Tibial nerve (tissue), 4 donors: Measurements from ENCODE around the gene NR1H4. TPM values are rescaled to one million over a fixed set of nuclear protein-coding genes. Genes with fewer than 3 reads are reported as not detected.

Experiments
- DNase-seq, 2 donors: peaks; one replicate each; pipeline ENCODE4 v3.0.0-alpha.2; 2019; ENCODE audit warnings: low spot score in 2 of 2
- H3K27ac ChIP-seq, 4 donors: fragments of 200-600 bp; sonication (generic) in 3 of 4; one replicate each; pipeline ENCODE4 v1.5.1; 2017 to 2019; ENCODE audit warnings: mild to moderate bottlenecking in 1 of 4
- H3K27me3 ChIP-seq, 2 donors: fragments of 200-600 bp; sonication (generic) in 1 of 2; one replicate each; pipeline versions ENCODE4 v1.5.1 to v1.6.0; 2017 to 2019
- H3K36me3 ChIP-seq, 3 donors: fragments of 200-600 bp; sonication (generic); one replicate each; pipeline ENCODE4 v1.5.1; 2018 to 2019
- H3K4me1 ChIP-seq, 4 donors: fragments of 200-600 bp; sonication (generic) in 3 of 4; one replicate each; pipeline ENCODE4 v1.5.1; 2017 to 2019
- H3K4me3 ChIP-seq, 4 donors: fragments of 200-600 bp; sonication (generic) in 3 of 4; one replicate each; pipeline ENCODE4 v1.5.1; 2017 to 2019; ENCODE audit warnings: mild to moderate bottlenecking in 1 of 4, moderate library complexity in 1 of 4
- H3K9me3 ChIP-seq, 4 donors: fragments of 200-600 bp; sonication (generic) in 3 of 4; one replicate each; pipeline ENCODE4 v1.5.1; 2017 to 2019
- CTCF ChIP-seq, 5 experiments: fragments of 200-600 bp in 3 of 5; fragments of 450-650 bp in 2 of 5; sonication (generic) in 3 of 5; IDR thresholded peaks; one replicate each; pipeline ENCODE4 v1.5.1; 2016 to 2019; ENCODE audit warnings: antibody characterized with exemption in 5 of 5, mild to moderate bottlenecking in 3 of 5, moderate library complexity in 2 of 5
- EP300 ChIP-seq, 2 donors: sonication (generic); formaldehyde crosslinking; IDR thresholded peaks; one replicate each; pipeline ENCODE4 v1.6.1; 2017; ENCODE audit warnings: antibody characterized with exemption in 2 of 2, mild to moderate bottlenecking in 1 of 2
- POLR2A ChIP-seq, 2 donors: fragments of 450-650 bp; IDR thresholded peaks; one replicate each; pipeline ENCODE4 v1.6.1; 2017; ENCODE audit warnings: antibody characterized with exemption in 2 of 2, mild to moderate bottlenecking in 2 of 2, moderate library complexity in 2 of 2
- WGBS, 2 donors: methylation state at CpG; one replicate each; pipeline ENCODE4 v1.1.5; 2018; 5-methylcytosine and 5-hydroxymethylcytosine counted together
- total RNA-seq, 4 donors: library from RNA; depleted of rRNA; stranded (reverse); fragments of >200 nt; gene quantifications; one replicate each; pipeline ENCODE4 v1.1.0, GENCODE V29; 2016

NR1H4 gene
- total RNA-seq, 4 donors from 2014 or later = not detected

- WGBS, 2 donors = 47 to 50% methylated on average over 2 of the region's 2 CpGs
- Histone ChIP-seq H3K4me1 (peaks cover 0 to 7% (median 0%) of the 10 kb centered on the region in 4 donors), H3K27ac (no peak overlapping the region), H3K36me3 (no peaks in the 10 kb centered on the region), H3K27me3 (no peaks in the 10 kb centered on the region), H3K9me3 (no peaks in the 10 kb centered on the region), H3K4me3 (no peak overlapping the region)
- DNase-seq = no peak
- no peak for TF ChIP-seq CTCF (IDR thresholded peaks at IDR 0.05)
- no peak for TF ChIP-seq EP300 (IDR thresholded peaks at IDR 0.05)
- no peak for TF ChIP-seq POLR2A (IDR thresholded peaks at IDR 0.05)
Observed at GRCh38 chr12:100435957-100436356, 37.7 kb upstream of the NR1H4 start.

GRCh38 chr12:100437038-100437841, 36.4 kb upstream of the NR1H4 start:
- H3K4me1 ChIP-seq = peaks cover 0 to 7% (median 0%) of the 10 kb centered on the region in 4 donors
- no peak overlapping the region for H3K4me3 ChIP-seq
- H3K36me3 ChIP-seq = no peaks in the 10 kb centered on the region
- no peaks in the 10 kb centered on the region for H3K9me3 ChIP-seq
- H3K27ac ChIP-seq = no peak overlapping the region
- 59 to 61% methylated on average over 6 of the region's 6 CpGs for WGBS, 2 donors
- TF ChIP-seq POLR2A (IDR thresholded peaks at IDR 0.05) (no peak), EP300 (IDR thresholded peaks at IDR 0.05) (no peak), CTCF (IDR thresholded peaks at IDR 0.05) (no peak)
- no peak for DNase-seq
- no peaks in the 10 kb centered on the region for H3K27me3 ChIP-seq

GRCh38 chr12:100439797-100440196, 33.9 kb upstream of the NR1H4 start:
- Histone ChIP-seq H3K36me3 (no peaks in the 10 kb centered on the region), H3K4me3 (no peak overlapping the region), H3K9me3 (no peaks in the 10 kb centered on the region), H3K4me1 (peaks cover 0 to 7% (median 0%) of the 10 kb centered on the region in 4 donors), H3K27ac (no peak overlapping the region), H3K27me3 (no peaks in the 10 kb centered on the region)
- WGBS, 2 donors = 62 to 78% methylated on average over 2 of the region's 2 CpGs
- DNase-seq = no peak
- TF ChIP-seq POLR2A (IDR thresholded peaks at IDR 0.05) (no peak), EP300 (IDR thresholded peaks at IDR 0.05) (no peak), CTCF (IDR thresholded peaks at IDR 0.05) (no peak)

- no peaks in the 10 kb centered on the region for H3K27me3 ChIP-seq
- WGBS, 2 donors = 81 to 86% methylated on average over 1 of the region's 1 CpG
- no peak for TF ChIP-seq POLR2A (IDR thresholded peaks at IDR 0.05)
- no peak for TF ChIP-seq EP300 (IDR thresholded peaks at IDR 0.05)
- no peak for TF ChIP-seq CTCF (IDR thresholded peaks at IDR 0.05)
- H3K4me3 ChIP-seq = no peak overlapping the region
- no peak overlapping the region for H3K27ac ChIP-seq
- no peaks in the 10 kb centered on the region for H3K4me1 ChIP-seq
- no peaks in the 10 kb centered on the region for H3K9me3 ChIP-seq
- no peak for DNase-seq
- H3K36me3 ChIP-seq = no peaks in the 10 kb centered on the region
Observed at GRCh38 chr12:100442403-100442802, 31.3 kb upstream of the NR1H4 start.

GRCh38 chr12:100443434-100443833, 30.2 kb upstream of the NR1H4 start:
- TF ChIP-seq CTCF (IDR thresholded peaks at IDR 0.05) (no peak), EP300 (IDR thresholded peaks at IDR 0.05) (no peak), POLR2A (IDR thresholded peaks at IDR 0.05) (no peak)
- H3K9me3 ChIP-seq = no peaks in the 10 kb centered on the region
- no peak overlapping the region for H3K27ac ChIP-seq
- H3K27me3 ChIP-seq = no peaks in the 10 kb centered on the region
- 62 to 77% methylated on average over 1 of the region's 1 CpG for WGBS, 2 donors
- no peak for DNase-seq
- no peaks in the 10 kb centered on the region for H3K36me3 ChIP-seq
- H3K4me3 ChIP-seq = no peak overlapping the region
- H3K4me1 ChIP-seq = no peaks in the 10 kb centered on the region
